ENCODE data around the gene LPIN1.
"Not testable (repeated sequence)": the region's sequence is repeated elsewhere in the genome, so short reads cannot be mapped to it uniquely, and the experiment has no call there.

Gene LPIN1

DNA sequence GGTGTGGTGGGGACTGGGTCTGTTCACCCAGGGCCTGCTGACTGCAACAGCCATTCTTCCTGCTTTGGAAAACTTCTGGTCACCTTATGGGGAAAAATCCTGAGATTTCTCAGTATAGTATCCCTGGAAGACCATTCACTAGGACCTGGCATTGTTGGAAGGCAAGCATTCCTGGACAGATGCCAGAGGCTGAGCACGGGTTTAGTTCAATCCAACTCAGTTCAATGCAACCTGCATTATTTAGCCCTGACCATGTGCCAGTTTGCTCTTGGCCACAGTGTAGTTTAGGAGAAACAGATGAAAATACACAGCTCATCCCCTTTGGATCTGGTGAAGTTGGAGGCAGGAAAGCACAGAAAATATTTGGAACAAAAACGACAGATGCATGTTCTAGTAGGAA, 95.9 kb downstream of the LPIN1 start:
- no peaks in the 10 kb centered on the region for H3K27me3 ChIP-seq (ENCODE audit: control insufficient read depth, insufficient read depth, low read length)
- no peak overlapping the region for H3K4me3 ChIP-seq (ENCODE audit: low read depth, low read length)
- H3K27ac ChIP-seq (ENCODE audit: low read depth, low read length) = no peak overlapping the region
- no peaks in the 10 kb centered on the region for H3K4me1 ChIP-seq (ENCODE audit: control insufficient read depth, insufficient read depth, low read length)
- H3K9me3 ChIP-seq (ENCODE audit: control insufficient read depth, insufficient read depth, low read length) = 0 out of 2 replicates have a peak, but pooled peaks cover 1% of the 10 kb centered on the region
- no peaks in the 10 kb centered on the region for H3K36me3 ChIP-seq (ENCODE audit: control insufficient read depth, insufficient read depth, low read length)
- H3K9ac ChIP-seq (ENCODE audit: low read depth, low read length) = no peak overlapping the region

DNA sequence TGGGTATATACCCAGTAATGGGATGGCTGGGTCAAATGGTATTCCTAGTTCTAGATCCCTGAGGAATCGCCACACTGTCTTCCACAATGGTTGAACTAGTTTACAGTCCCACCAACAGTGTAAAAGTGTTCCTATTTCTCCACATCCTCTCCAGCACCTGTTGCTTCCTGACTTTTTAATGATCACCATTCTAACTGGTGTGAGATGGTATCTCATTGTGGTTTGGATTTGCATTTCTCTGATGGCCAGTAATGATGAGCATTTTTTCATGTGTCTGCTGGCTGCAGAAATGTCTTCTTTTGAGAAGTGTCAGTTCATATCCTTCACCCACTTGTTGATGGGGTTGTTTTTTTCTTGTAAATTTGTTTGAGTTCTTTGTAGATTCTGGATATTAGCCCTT, 98.4 kb downstream of the LPIN1 start:
- not testable (repeated sequence) for H3K9ac ChIP-seq (ENCODE audit: low read depth, low read length); H3K27ac ChIP-seq (ENCODE audit: low read depth, low read length); H3K27me3 ChIP-seq (ENCODE audit: control insufficient read depth, insufficient read depth, low read length); H3K4me1 ChIP-seq (ENCODE audit: control insufficient read depth, insufficient read depth, low read length); H3K4me3 ChIP-seq (ENCODE audit: low read depth, low read length); H3K9me3 ChIP-seq (ENCODE audit: control insufficient read depth, insufficient read depth, low read length); H3K36me3 ChIP-seq (ENCODE audit: control insufficient read depth, insufficient read depth, low read length)

DNA sequence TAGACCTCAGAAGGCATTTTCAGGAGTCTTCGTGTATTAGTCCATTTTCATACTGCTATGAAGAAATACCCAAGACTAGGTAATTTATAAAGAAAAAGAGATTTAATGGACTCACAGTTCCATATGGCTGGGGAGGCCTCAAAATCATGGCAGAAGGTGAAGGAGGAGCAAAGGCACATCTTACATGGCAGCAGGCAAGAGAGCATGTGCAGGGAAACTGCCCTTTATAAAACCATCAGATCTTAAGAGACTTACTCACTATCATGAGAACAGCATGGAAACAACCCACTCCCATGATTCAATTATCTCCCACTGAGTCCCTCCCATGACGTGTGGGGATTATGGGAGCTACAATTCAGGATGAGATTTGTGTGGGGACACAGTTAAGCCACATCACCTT, 101.5 kb downstream of the LPIN1 start:
- not testable (repeated sequence) for H3K9me3 ChIP-seq (ENCODE audit: control insufficient read depth, insufficient read depth, low read length); H3K4me3 ChIP-seq (ENCODE audit: low read depth, low read length); H3K36me3 ChIP-seq (ENCODE audit: control insufficient read depth, insufficient read depth, low read length); H3K4me1 ChIP-seq (ENCODE audit: control insufficient read depth, insufficient read depth, low read length); H3K27me3 ChIP-seq (ENCODE audit: control insufficient read depth, insufficient read depth, low read length); H3K27ac ChIP-seq (ENCODE audit: low read depth, low read length); H3K9ac ChIP-seq (ENCODE audit: low read depth, low read length)

DNA sequence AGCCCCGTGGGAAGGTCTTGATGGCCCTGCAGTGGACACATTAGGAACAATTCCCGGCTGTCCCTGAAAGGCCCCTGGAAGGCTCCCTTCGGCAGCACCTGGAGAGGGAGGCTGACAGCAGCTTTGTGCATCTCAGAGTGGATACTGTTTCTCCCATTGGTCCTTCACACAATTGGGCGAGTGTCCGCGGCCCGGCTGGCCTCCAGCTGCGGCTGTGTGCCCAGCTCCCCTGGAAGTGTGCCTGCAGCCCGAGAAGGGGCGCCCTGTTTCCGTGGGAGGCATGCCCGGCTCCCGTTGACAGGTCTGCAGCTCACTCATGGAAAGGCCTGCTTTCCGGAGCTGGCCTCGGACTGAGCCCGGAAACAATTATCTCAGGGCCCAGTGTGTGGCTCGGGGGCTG, 103.7 kb downstream of the LPIN1 start:
- Histone ChIP-seq H3K4me1 (ENCODE audit: control insufficient read depth, insufficient read depth, low read length) (no peaks in the 10 kb centered on the region), H3K27me3 (ENCODE audit: control insufficient read depth, insufficient read depth, low read length) (no peaks in the 10 kb centered on the region), H3K9ac (ENCODE audit: low read depth, low read length) (no peak overlapping the region), H3K36me3 (ENCODE audit: control insufficient read depth, insufficient read depth, low read length) (no peaks in the 10 kb centered on the region), H3K4me3 (ENCODE audit: low read depth, low read length) (no peak overlapping the region), H3K9me3 (ENCODE audit: control insufficient read depth, insufficient read depth, low read length) (peaks cover 5% of the 10 kb centered on the region; the same call in 1 of the 2 replicates), H3K27ac (ENCODE audit: low read depth, low read length) (no peak overlapping the region)

DNA sequence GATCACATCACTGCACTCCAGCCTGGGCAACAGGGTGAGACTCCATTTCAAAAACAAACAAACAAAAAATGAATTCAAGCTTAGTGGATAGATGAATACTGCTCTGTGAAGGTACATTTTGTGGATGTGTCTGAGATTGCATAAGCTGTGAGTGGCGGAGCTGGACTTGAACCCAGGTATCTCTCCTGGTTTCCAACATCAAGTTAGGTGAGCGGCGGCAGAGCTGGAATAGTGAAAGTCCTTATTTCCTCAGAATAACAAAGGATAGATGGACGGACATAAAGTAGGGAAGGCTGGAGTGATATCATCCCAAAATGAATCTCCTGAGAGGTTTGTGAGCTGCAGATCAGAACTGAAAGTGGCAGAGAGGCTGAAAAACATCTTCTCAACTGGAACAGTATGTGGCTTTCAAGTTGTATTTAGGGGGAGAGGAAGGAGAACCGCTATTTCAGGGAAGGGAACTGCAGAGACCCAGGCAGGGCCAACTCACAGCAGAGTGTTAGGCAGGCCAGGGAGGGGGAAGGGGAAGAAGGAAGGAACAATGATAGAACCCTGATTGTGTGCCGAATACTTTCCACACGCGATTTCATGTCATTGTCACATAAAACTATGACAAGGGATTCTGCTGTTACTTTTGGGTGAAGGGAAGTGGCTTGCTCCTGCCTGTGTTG, 106.2 kb downstream of the LPIN1 start:
- H3K9ac ChIP-seq (ENCODE audit: low read depth, low read length) = no peak overlapping the region
- peaks cover 5% of the 10 kb centered on the region for H3K9me3 ChIP-seq (ENCODE audit: control insufficient read depth, insufficient read depth, low read length)
- no peaks in the 10 kb centered on the region for H3K36me3 ChIP-seq (ENCODE audit: control insufficient read depth, insufficient read depth, low read length)
- H3K27me3 ChIP-seq (ENCODE audit: control insufficient read depth, insufficient read depth, low read length) = no peaks in the 10 kb centered on the region
- H3K4me3 ChIP-seq (ENCODE audit: low read depth, low read length) = no peak overlapping the region
- no peaks in the 10 kb centered on the region for H3K4me1 ChIP-seq (ENCODE audit: control insufficient read depth, insufficient read depth, low read length)
- H3K27ac ChIP-seq (ENCODE audit: low read depth, low read length) = no peak overlapping the region

DNA sequence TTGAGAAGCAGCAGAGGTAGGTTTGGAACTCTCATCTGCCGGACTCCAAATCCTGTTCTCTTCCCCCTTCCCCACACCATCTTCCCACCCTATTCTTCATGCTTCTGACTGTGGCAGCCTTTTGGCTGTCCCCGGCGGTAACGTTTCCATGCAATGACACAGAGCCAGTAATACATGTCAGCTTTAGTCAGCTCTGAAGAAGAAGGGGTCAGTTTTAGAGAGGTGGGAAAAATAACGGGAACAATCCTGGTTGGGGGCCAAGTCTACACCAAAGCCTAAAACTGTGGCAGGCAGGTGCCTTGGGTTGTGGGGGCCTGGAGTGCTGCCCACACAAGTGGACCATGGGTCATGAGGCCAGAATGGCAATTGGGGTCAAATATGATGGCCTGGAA, 106.8 kb downstream of the LPIN1 start:
- H3K36me3 ChIP-seq (ENCODE audit: control insufficient read depth, insufficient read depth, low read length) = no peaks in the 10 kb centered on the region
- H3K9me3 ChIP-seq (ENCODE audit: control insufficient read depth, insufficient read depth, low read length) = peaks cover 9% of the 10 kb centered on the region
- no peak overlapping the region for H3K27ac ChIP-seq (ENCODE audit: low read depth, low read length)
- no peaks in the 10 kb centered on the region for H3K27me3 ChIP-seq (ENCODE audit: control insufficient read depth, insufficient read depth, low read length)
- H3K4me3 ChIP-seq (ENCODE audit: low read depth, low read length) = no peak overlapping the region
- no peak overlapping the region for H3K9ac ChIP-seq (ENCODE audit: low read depth, low read length)
- H3K4me1 ChIP-seq (ENCODE audit: control insufficient read depth, insufficient read depth, low read length) = no peaks in the 10 kb centered on the region

DNA sequence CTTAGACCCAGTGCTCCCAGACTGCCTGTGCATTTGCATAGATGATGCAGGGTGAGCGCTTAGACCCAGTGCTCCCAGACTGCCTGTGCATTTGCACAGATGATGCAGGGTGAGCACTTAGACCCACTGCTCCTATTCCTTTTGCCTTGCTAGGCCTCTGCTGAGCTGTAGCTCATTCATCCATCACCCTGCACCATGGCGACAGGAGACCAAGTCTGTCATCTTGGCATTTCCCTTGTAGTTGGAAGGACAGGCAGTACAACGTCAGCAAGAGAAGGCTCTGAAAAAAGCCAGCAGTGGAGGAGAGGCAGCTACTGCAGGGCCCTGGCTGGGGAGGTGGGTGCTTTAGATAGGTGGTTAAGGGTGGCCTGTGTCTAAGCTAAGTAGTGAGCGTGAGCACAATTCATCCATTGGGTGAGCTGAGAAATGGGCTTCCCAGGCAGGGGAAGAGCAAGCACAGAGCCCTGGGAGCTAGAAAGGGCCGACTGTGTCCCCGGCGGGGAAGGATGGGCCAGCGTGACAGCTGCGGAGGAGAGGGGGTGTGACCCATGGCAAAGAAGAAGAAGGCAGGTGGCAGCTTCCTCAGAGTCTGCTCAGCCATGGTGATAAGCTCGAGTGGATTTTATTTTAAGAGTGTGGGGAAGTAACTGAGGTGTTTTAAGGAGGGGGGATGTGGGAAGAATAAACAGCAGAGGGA, 108.8 kb downstream of the LPIN1 start:
- Histone ChIP-seq H3K36me3 (ENCODE audit: control insufficient read depth, insufficient read depth, low read length) (no peaks in the 10 kb centered on the region), H3K4me1 (ENCODE audit: control insufficient read depth, insufficient read depth, low read length) (no peaks in the 10 kb centered on the region), H3K27me3 (ENCODE audit: control insufficient read depth, insufficient read depth, low read length) (no peaks in the 10 kb centered on the region), H3K9ac (ENCODE audit: low read depth, low read length) (no peak overlapping the region), H3K9me3 (ENCODE audit: control insufficient read depth, insufficient read depth, low read length) (peaks cover 21% of the 10 kb centered on the region), H3K4me3 (ENCODE audit: low read depth, low read length) (no peak overlapping the region), H3K27ac (ENCODE audit: low read depth, low read length) (no peak overlapping the region)

DNA sequence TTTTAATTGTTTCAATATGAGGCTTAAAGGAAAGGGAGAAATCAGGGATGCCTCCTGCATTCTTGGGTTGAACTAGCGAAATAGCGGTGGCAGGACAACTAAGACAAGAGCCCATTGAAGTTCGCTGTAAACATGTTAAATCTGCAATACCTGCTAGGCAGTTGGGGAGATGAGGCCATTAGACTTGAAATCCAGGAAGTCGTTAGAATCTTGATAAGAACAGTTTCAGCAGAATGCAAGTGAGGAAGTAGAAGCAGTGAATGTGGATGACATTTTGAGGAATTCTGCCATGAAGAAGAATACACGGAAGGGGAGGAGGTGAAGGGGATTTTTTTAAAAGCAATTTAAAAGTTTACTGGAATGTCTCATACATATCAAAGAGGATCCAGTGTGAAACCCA, 109.7 kb downstream of the LPIN1 start:
- no peaks in the 10 kb centered on the region for H3K27me3 ChIP-seq (ENCODE audit: control insufficient read depth, insufficient read depth, low read length)
- H3K9ac ChIP-seq (ENCODE audit: low read depth, low read length) = no peak overlapping the region
- H3K9me3 ChIP-seq (ENCODE audit: control insufficient read depth, insufficient read depth, low read length) = peaks cover 21% of the 10 kb centered on the region
- H3K4me1 ChIP-seq (ENCODE audit: control insufficient read depth, insufficient read depth, low read length) = no peaks in the 10 kb centered on the region
- H3K36me3 ChIP-seq (ENCODE audit: control insufficient read depth, insufficient read depth, low read length) = no peaks in the 10 kb centered on the region
- H3K4me3 ChIP-seq (ENCODE audit: low read depth, low read length) = no peak overlapping the region
- H3K27ac ChIP-seq (ENCODE audit: low read depth, low read length) = no peak overlapping the region

DNA sequence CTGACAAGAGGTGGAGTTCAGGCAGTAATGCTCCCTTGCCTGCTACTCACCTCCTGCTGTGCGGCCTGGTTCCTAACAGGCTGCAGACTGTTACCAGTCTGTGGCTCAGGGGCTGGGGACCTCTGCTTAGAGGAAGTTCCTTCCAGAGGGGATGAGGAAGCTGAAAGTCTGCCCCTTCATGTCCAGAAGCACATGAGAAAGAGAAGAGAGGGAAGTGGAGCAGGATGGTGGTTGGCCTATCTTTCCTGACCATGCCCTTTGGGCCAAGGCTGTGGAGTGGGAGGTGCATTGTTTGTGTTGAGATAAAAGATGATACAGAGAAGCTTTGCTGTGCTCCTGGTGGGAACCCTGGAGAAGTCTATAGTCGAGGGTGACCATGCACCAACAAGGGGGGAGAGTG, 112.5 kb downstream of the LPIN1 start:
- Histone ChIP-seq H3K9ac (ENCODE audit: low read depth, low read length) (no peak overlapping the region), H3K36me3 (ENCODE audit: control insufficient read depth, insufficient read depth, low read length) (no peaks in the 10 kb centered on the region), H3K9me3 (ENCODE audit: control insufficient read depth, insufficient read depth, low read length) (peaks cover 21% of the 10 kb centered on the region), H3K27me3 (ENCODE audit: control insufficient read depth, insufficient read depth, low read length) (no peaks in the 10 kb centered on the region), H3K27ac (ENCODE audit: low read depth, low read length) (no peak overlapping the region), H3K4me3 (ENCODE audit: low read depth, low read length) (no peak overlapping the region), H3K4me1 (ENCODE audit: control insufficient read depth, insufficient read depth, low read length) (peaks cover 5% of the 10 kb centered on the region)

DNA sequence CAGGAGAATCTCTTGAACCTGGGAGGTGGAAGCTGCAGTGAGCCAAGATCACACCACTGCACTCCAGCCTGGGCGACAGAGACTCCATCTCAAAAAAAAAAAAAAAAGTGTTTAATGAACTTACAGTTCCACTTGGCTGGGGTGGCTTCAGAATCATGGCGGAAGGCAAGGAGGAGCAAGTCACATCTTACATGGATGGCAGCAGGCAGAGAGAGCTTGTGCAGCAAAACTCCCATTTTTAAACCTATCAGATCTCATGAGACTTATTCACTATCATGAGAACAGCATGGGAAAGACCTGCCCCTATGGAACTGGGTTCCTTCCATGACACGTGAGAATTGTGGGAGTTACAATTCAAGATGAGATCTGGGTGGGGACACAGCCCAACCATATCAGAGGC, 113.5 kb downstream of the LPIN1 start:
- H3K4me1 ChIP-seq (ENCODE audit: control insufficient read depth, insufficient read depth, low read length) = peaks cover 12% of the 10 kb centered on the region
- not testable (repeated sequence) for H3K4me3 ChIP-seq (ENCODE audit: low read depth, low read length); H3K36me3 ChIP-seq (ENCODE audit: control insufficient read depth, insufficient read depth, low read length); H3K27ac ChIP-seq (ENCODE audit: low read depth, low read length); H3K27me3 ChIP-seq (ENCODE audit: control insufficient read depth, insufficient read depth, low read length); H3K9ac ChIP-seq (ENCODE audit: low read depth, low read length)
- H3K9me3 ChIP-seq (ENCODE audit: control insufficient read depth, insufficient read depth, low read length) = peaks cover 21% of the 10 kb centered on the region

DNA sequence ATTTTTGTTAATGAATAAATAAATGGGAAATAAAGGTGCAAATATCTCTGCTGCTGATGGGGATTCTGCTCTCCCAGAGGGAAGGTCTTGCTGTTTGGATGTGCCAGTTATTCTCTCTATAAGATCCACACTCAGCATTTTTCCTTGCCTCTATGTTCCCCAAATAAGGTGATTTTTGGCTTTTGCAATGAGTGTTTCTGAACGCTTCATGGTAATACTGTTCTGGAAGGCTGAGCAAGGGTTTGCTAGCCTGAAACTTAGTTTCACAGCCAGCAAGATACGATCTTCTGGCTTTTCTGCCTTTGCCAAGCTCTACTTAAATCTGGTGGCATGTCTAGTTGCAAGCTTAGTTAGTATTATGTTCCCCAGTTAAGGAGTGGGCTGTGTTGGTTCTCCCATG, 114.6 kb downstream of the LPIN1 start:
- Histone ChIP-seq H3K27ac (ENCODE audit: low read depth, low read length) (no peak overlapping the region), H3K9ac (ENCODE audit: low read depth, low read length) (no peak overlapping the region), H3K36me3 (ENCODE audit: control insufficient read depth, insufficient read depth, low read length) (no peaks in the 10 kb centered on the region), H3K9me3 (ENCODE audit: control insufficient read depth, insufficient read depth, low read length) (peaks cover 21% of the 10 kb centered on the region), H3K4me3 (ENCODE audit: low read depth, low read length) (no peak overlapping the region), H3K4me1 (ENCODE audit: control insufficient read depth, insufficient read depth, low read length) (peaks cover 12% of the 10 kb centered on the region), H3K27me3 (ENCODE audit: control insufficient read depth, insufficient read depth, low read length) (no peaks in the 10 kb centered on the region)
